HepG2 (cell line): ENCODE data around the gene HCK. TPM values are rescaled to one million over a fixed set of nuclear protein-coding genes. Genes with fewer than 3 reads are reported as not detected.
"Not testable (repeated sequence)": the region's sequence is repeated elsewhere in the genome, so short reads cannot be mapped to it uniquely, and the experiment has no call there.

Source experiments
- ATAC-seq: fragments of 200-7000 bp; cut with Tn5 transposase; 3 replicates; pipeline ENCODE4 v1.9.1; 2020; ENCODE audit warnings: mild to moderate bottlenecking, moderate library complexity
- BruUV-seq: library from RNA; stranded (reverse); fragments of 400-500 nt; replicated peaks from 2 replicates; lab custom pipeline; 2021; lab: Mats Ljungman, UMichigan
- CTCF ChIA-PET: fragments of 300-600 bp; formaldehyde crosslinking; extraction: SDS; loops from one replicate; lab custom pipeline; 2021; ENCODE audit warnings: low total read pairs, inconsistent platforms, low intra/inter-chr PET ratio; lab: Yijun Ruan, JAX
- POLR2A ChIA-PET: fragments of 350-600 bp; sonication (Branson Sonifier 250); formaldehyde crosslinking; loops from one replicate; lab custom pipeline; 2020; ENCODE audit warnings: antibody characterized with exemption, inconsistent platforms; lab: Yijun Ruan, JAX
- DNase-seq: peaks from one replicate; pipeline ENCODE4 v3.0.0-alpha.2; 2015; ENCODE audit warnings: low spot score
- FAIRE-seq: peaks from 3 replicates; lab custom pipeline; 2011; peaks lifted over from hg19 to GRCh38; lab: Jason Lieb, UNC
- H2AFZ ChIP-seq: one replicate; pipeline ENCODE4 v1.6.1; 2011; ENCODE audit warnings: low read length, inconsistent platforms
- H3K27ac ChIP-seq: fragments of 300-600 bp; 3 replicates; pipeline ENCODE4 v1.8.0; 2011; ENCODE audit warnings: mixed run types, mild to moderate bottlenecking, mixed read lengths, low read length, inconsistent platforms; ENCODE audit not compliant: insufficient read depth; ENCODE audit errors: extremely low read length
- H3K27me3 ChIP-seq, 2 experiments: fragments of 200-600 bp in 1 of 2; 2 replicates in 1 of 2; 3 replicates in 1 of 2; pipeline versions ENCODE4 v1.6.0 to v1.8.0; 2011; ENCODE audit warnings: low read length in 2 of 2, mild to moderate bottlenecking in 2 of 2, moderate library complexity in 2 of 2, inconsistent platforms in 1 of 2; ENCODE audit not compliant: insufficient read depth in 2 of 2, control insufficient read depth in 1 of 2
- H3K36me3 ChIP-seq, 2 experiments: fragments of 200-600 bp in 1 of 2; replicated peaks in 1 of 2; 2 replicates in 1 of 2; 3 replicates in 1 of 2; pipeline versions ENCODE4 v1.5.1 to v1.8.0; 2011; ENCODE audit warnings: low read length in 2 of 2, inconsistent platforms in 1 of 2; ENCODE audit not compliant: insufficient read depth in 2 of 2, control insufficient read depth in 1 of 2
- H3K4me1 ChIP-seq: 2 replicates; pipeline ENCODE4 v1.5.1; 2012; ENCODE audit warnings: low read length, inconsistent platforms; ENCODE audit not compliant: insufficient read depth
- H3K4me2 ChIP-seq: 2 replicates; pipeline ENCODE4 v1.6.0; 2011; ENCODE audit warnings: low read depth, low read length, inconsistent platforms
- H3K4me3 ChIP-seq, 3 experiments: fragments of 200-600 bp in 1 of 3; sonication (generic), shearing (Covaris generic) in 1 of 3; replicated peaks in 1 of 3; 2 replicates each; pipeline ENCODE4 v1.5.1; 2011 to 2016; ENCODE audit warnings: low read length in 3 of 3, inconsistent platforms in 2 of 3, low read depth in 2 of 3, mild to moderate bottlenecking in 2 of 3, control low read depth in 1 of 3, mixed read lengths in 1 of 3; ENCODE audit not compliant: insufficient read depth in 1 of 3
- H3K79me2 ChIP-seq: one replicate; pipeline ENCODE4 v1.6.1; 2011; ENCODE audit warnings: low read length, inconsistent platforms; ENCODE audit not compliant: insufficient read depth
- H3K9ac ChIP-seq: 2 replicates; pipeline ENCODE4 v1.6.0; 2011; ENCODE audit warnings: mild to moderate bottlenecking, low read depth, low read length, inconsistent platforms; ENCODE audit not compliant: insufficient read depth
- H3K9me3 ChIP-seq: 2 replicates; pipeline ENCODE4 v1.5.1; 2012; ENCODE audit warnings: mild to moderate bottlenecking, low read length
- H4K20me1 ChIP-seq: 2 replicates; pipeline ENCODE4 v1.6.0; 2011; ENCODE audit warnings: inconsistent platforms, mild to moderate bottlenecking, low read length, moderate library complexity; ENCODE audit not compliant: insufficient read depth
- ATF7 ChIP-seq, 2 experiments: fragments of 450-650 bp in 1 of 2; sonication (generic) in 1 of 2; formaldehyde crosslinking in 1 of 2; IDR thresholded peaks; 2 replicates each; pipeline versions ENCODE4 v1.4.0 to v1.6.1; 2016 to 2020; ENCODE audit warnings: antibody characterized with exemption in 1 of 2, mild to moderate bottlenecking in 1 of 2, missing genetic modification reagents in 1 of 2
- CEBPB ChIP-seq: IDR thresholded peaks from 2 replicates; pipeline ENCODE4 v1.6.1; 2011; ENCODE audit warnings: low read depth, low read length, improper control_type of control experiment, borderline replicate concordance
- HIC2 ChIP-seq: sonication (generic); formaldehyde crosslinking; IDR thresholded peaks from 2 replicates; pipeline ENCODE4 v1.9.0; 2022; ENCODE audit warnings: low read depth, missing genetic modification reagents
- HNRNPL ChIP-seq: fragments of 200-400 bp; formaldehyde crosslinking; IDR thresholded peaks from 2 replicates; pipeline ENCODE4 v1.6.1; 2017; ENCODE audit warnings: mild to moderate bottlenecking, low read depth, low read length
- MIXL1 ChIP-seq: IDR thresholded peaks from 2 replicates; pipeline ENCODE4 v1.6.1; 2016
- SMC3 ChIP-seq: IDR thresholded peaks from 2 replicates; pipeline ENCODE4 v1.6.1; 2011; ENCODE audit warnings: low read length, improper control_type of control experiment
- THYN1 ChIP-seq: sonication (generic); formaldehyde crosslinking; IDR thresholded peaks from 2 replicates; pipeline ENCODE4 v1.8.1; 2023; ENCODE audit warnings: low read depth, mild to moderate bottlenecking, moderate library complexity, missing genetic modification reagents, borderline replicate concordance
- WGBS: methylation state at CpG from one replicate; pipeline ENCODE4 v1.1.6; 2017; ENCODE audit warnings: low lambda C conversion rate; 5-methylcytosine and 5-hydroxymethylcytosine counted together
- in situ Hi-C: cut with HindIII; loops from 2 replicates; pipeline ENCODE4 v1.10.0; 2017; ENCODE audit warnings: low pct_unique_long_range_greater_than_20kb; ENCODE audit not compliant: extremely low pct_ligation_motif_present
- intact Hi-C: fragments of 100-400 bp; cut with micrococcal nuclease; formaldehyde crosslinking; loops from one replicate; pipeline ENCODE4 v1.10.0; 2022; ENCODE audit not compliant: unreplicated experiment
- polyA plus RNA-seq, 8 experiments: library from polyadenylated mRNA; depleted of rRNA in 3 of 8; stranded (reverse) in 7 of 8; unstranded in 1 of 8; fragments of >200 nt; fragmentation: Illumina TruSeq in 4 of 8; extraction: Trizol in 4 of 8; gene quantifications; 2 replicates each; pipeline versions ENCODE4 v1.2.1 to v1.2.3, GENCODE V29; 2011 to 2016; ENCODE audit warnings: low read depth in 4 of 8, missing spikeins in 1 of 8, mixed read lengths in 1 of 8; ENCODE audit not compliant: insufficient read depth in 1 of 8
- total RNA-seq, 5 experiments: library from RNA; depleted of rRNA; stranded (reverse); fragments of >200 nt; fragmentation: Illumina TruSeq; extraction: Trizol; gene quantifications; 2 replicates each; pipeline ENCODE4 v1.2.3, GENCODE V29; 2016; ENCODE audit warnings: low read depth in 1 of 5
- TF ChIP-seq, protein P1 (sequence below): sonication (generic); formaldehyde crosslinking; IDR thresholded peaks from 2 replicates; pipeline ENCODE4 v1.4.0; 2020; ENCODE audit warnings: missing genetic modification reagents

HCK gene
- total and polyA plus RNA-seq, 2 of the 13 experiments (the other 11 are each of a cell fraction or from before 2014, with no cell fraction given), result 0.04 TPM; not detected in 1

DNA sequence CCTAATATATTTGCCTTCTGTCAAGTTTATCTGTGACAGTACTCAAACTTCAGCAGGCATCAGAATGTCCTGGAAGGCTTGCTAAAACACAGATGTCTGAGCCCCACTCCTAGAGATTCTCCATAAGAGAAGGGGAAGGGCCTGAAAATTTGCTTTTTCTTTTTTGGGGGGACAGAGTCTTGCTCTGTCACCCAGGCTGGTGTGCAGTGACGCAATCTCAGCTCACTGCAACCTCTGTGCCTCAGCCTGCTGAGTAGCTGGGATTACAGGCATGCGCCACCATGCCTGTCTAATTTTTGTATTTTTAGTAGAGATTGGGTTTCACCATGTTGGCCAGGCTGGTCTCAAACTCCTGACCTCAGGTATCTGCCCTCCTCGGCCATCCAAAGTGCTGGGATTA lies 18.3 kb upstream of the HCK start:
- H3K79me2 ChIP-seq; BruUV-seq; H2AFZ ChIP-seq; DNase-seq; H4K20me1 ChIP-seq; H3K9ac ChIP-seq; ATAC-seq; CTCF ChIA-PET; POLR2A ChIA-PET; H3K4me2 ChIP-seq; FAIRE-seq; H3K9me3 ChIP-seq; H3K27ac ChIP-seq; H3K36me3 ChIP-seq; H3K4me3 ChIP-seq; TF ChIP-seq ATF7 (CRISPR knock-in tag; IDR thresholded peaks at IDR 0.05): not testable (repeated sequence)
- intact Hi-C loops, result loop anchor here (5.0 kb wide), 2 partner anchors 59 to 81 kb away; partner anchors contain the start of gene PDRG1
- WGBS, result 8% methylated on average over 3 of the region's 3 CpGs
- in situ Hi-C loops, result loop anchor here (5.0 kb wide), 1 partner anchor 211 kb away; no protein-coding TSS in a partner anchor
- H3K27me3 ChIP-seq, result peaks cover 1 to 41% of the 10 kb centered on the region in 2 experiments; a peak in 4 of 5 replicates
- peak; percentile 37; the same call in 1 of the 2 replicates for TF ChIP-seq CEBPB
- peak; percentile 51; the same call in 1 of the 2 replicates for TF ChIP-seq ATF7 (IDR thresholded peaks at IDR 0.05)
- peaks cover 13% of the 10 kb centered on the region for H3K4me1 ChIP-seq

DNA sequence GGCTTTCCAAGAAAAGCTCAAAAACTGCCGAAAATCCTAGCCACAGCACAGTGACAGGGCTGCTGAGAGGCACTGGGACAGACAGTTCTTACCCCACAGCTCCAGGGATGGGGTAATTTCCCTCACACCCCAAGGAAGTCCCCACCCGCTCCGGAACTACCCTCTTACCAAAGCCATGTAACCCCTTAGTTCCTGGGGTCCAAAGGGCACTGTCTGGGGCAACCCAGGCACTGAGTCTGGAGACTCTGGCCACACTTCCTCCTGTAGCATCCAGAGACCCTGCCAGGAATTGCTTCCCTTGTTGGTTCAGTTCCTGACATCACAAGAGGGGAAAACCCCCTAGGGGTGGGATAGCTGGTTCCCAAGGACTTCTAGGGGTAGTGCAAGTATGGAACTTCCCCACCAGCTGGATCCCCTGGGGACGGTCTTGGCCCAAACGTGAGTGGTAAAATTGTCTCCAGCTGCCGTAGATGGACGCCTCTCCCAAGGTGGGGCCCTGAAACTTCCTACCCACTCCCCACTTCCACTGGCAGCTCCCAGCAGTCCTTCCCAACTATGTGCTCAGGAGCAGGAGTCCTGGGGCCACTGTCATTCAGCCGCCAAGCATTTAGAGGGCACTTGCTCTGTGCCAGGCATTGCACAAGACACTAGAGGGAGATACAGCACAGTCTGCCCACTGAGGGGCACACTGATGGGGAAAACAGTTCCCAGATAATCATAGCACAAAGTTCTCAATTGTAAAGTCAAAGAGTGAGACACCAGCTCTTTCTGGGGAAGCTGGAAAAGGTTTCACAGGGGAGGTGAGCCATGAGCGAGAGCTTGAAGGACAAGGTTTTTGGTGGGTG lies 17.2 kb upstream of the HCK start:
- intact Hi-C loops, result loop anchor here (5.0 kb wide), 2 partner anchors 57 to 83 kb away; partner anchors contain the start of gene PDRG1
- POLR2A ChIA-PET, result no interaction called here
- in situ Hi-C loops, result loop anchor here (5.0 kb wide), 1 partner anchor 213 kb away; no protein-coding TSS in a partner anchor
- H3K4me3 ChIP-seq, result no peak overlapping the region
- H3K27ac ChIP-seq, result no peak overlapping the region
- no peaks in the 10 kb centered on the region for H3K36me3 ChIP-seq
- DNase-seq, result no peak
- WGBS, result 6% methylated on average over 9 of the region's 9 CpGs
- no peak overlapping the region for H3K9ac ChIP-seq
- no peak for ATAC-seq
- H3K27me3 ChIP-seq, result peaks cover 1 to 42% of the 10 kb centered on the region in 2 experiments; a peak in 4 of 5 replicates
- BruUV-seq, result no TSS peak
- CTCF ChIA-PET, result no interaction called here
- no peaks in the 10 kb centered on the region for H3K9me3 ChIP-seq
- no peak overlapping the region for H3K4me2 ChIP-seq
- H4K20me1 ChIP-seq, result no peaks in the 10 kb centered on the region
- no peak for FAIRE-seq
- peaks cover 2% of the 10 kb centered on the region; the same call in 1 of the 2 replicates for H3K4me1 ChIP-seq
- no peak overlapping the region for H2AFZ ChIP-seq
- H3K79me2 ChIP-seq, result no peaks in the 10 kb centered on the region
- 0 out of 2 replicates have a peak, but pooled peaks have one; percentile 20 for TF ChIP-seq HIC2
- no peak for TF ChIP-seq THYN1 (CRISPR knock-in tag)
- TF ChIP-seq HNRNPL, result no peak
- no peak for TF ChIP-seq MIXL1 (CRISPR knock-in tag)
- peak; percentile 13; the same call in 1 of the 2 replicates for TF ChIP-seq SMC3
- TF ChIP-seq, protein P1, sequence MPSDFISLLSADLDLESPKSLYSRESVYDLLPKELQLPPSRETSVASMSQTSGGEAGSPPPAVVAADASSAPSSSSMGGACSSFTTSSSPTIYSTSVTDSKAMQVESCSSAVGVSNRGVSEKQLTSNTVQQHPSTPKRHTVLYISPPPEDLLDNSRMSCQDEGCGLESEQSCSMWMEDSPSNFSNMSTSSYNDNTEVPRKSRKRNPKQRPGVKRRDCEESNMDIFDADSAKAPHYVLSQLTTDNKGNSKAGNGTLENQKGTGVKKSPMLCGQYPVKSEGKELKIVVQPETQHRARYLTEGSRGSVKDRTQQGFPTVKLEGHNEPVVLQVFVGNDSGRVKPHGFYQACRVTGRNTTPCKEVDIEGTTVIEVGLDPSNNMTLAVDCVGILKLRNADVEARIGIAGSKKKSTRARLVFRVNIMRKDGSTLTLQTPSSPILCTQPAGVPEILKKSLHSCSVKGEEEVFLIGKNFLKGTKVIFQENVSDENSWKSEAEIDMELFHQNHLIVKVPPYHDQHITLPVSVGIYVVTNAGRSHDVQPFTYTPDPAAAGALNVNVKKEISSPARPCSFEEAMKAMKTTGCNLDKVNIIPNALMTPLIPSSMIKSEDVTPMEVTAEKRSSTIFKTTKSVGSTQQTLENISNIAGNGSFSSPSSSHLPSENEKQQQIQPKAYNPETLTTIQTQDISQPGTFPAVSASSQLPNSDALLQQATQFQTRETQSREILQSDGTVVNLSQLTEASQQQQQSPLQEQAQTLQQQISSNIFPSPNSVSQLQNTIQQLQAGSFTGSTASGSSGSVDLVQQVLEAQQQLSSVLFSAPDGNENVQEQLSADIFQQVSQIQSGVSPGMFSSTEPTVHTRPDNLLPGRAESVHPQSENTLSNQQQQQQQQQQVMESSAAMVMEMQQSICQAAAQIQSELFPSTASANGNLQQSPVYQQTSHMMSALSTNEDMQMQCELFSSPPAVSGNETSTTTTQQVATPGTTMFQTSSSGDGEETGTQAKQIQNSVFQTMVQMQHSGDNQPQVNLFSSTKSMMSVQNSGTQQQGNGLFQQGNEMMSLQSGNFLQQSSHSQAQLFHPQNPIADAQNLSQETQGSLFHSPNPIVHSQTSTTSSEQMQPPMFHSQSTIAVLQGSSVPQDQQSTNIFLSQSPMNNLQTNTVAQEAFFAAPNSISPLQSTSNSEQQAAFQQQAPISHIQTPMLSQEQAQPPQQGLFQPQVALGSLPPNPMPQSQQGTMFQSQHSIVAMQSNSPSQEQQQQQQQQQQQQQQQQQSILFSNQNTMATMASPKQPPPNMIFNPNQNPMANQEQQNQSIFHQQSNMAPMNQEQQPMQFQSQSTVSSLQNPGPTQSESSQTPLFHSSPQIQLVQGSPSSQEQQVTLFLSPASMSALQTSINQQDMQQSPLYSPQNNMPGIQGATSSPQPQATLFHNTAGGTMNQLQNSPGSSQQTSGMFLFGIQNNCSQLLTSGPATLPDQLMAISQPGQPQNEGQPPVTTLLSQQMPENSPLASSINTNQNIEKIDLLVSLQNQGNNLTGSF, result no peak
